HG02571 (cell line): ENCODE measurements around the gene ARID1B.
A peak's percentile ranks its signal among the peaks of the same experiment; 100 is the strongest.

Source experiments
- ATAC-seq: cut with Tn5 transposase; IDR thresholded peaks from one replicate; pipeline ENCODE4 v1.9.1; 2021; ENCODE audit warnings: mild to moderate bottlenecking, moderate library complexity; ENCODE audit not compliant: unreplicated experiment

ARID1B gene

DNA sequence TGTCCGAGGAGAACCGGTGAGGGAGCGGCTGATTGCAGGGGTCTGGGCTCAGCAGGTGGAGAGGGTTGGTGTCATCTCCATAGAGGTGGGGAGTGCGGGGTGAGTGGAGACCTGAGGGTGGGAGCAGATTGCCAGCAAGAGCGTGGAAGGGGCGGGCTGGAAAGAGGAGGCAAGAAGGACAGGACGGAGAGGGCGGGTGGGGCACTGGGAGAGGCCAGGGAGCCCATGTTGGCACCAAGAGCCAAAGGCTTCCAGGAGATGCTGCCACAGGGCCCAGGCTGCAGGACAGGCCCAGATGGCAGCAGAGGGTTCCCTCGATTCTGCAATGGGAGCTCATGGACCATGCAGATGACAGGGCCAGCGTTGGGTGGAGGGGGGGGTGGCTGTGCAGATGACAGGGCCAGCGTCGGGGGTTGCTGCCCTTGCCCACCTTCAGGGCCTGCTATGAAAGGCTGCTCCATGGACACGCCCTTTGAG is 440.8 kb downstream of the ARID1B start:
- no peak for ATAC-seq

GRCh38 chr6:157218371-157219198 is 441.4 kb downstream of the ARID1B start:
- ATAC-seq = no peak

DNA sequence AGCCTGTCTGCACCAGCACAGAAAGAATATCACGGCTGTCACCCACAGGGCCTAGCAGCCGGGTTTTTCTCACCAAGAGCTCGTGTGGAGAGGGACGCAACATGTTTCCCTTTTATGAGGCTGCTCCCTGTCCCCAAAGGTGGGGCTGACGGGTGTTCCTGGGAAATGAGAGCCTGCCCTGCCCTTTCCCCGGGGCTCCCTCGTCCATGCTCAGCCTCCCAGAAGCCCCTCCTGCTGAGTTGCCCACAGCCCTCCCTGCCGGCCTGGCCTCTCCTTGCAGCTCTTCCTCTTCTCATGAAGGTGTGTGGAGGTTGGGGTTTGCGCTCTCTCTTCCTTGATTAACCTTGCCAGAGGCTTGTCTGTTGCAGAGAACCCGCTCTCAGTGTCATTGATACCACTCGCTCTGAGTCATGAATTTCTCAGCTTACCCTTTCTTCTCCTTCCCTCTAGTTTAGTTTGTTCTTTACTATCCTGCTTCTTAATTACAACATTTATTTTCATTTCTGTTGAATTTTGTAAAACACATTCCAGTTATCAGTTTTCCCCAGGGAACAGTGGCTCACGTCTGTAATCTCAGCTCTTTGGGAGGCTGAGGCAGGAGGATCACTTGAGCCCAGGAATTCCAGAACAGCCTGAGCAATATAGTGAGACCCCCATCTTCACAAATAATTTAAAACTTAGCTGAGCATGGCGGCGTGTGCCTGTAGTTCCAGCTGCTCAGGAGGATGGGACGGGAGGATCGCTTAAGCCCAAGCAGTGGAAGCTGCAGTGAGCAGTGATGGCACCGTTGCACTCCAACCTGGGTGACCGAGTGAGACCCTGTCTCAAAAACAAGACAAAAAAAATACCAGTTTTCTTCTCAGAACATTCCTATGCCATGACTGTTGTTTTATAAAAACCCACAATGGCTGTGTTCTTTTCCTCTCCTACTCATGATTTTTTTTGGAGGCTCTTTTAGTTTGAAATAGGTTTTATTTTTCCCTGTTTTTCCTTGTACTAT is 442.3 kb downstream of the ARID1B start:
- no peak for ATAC-seq

DNA sequence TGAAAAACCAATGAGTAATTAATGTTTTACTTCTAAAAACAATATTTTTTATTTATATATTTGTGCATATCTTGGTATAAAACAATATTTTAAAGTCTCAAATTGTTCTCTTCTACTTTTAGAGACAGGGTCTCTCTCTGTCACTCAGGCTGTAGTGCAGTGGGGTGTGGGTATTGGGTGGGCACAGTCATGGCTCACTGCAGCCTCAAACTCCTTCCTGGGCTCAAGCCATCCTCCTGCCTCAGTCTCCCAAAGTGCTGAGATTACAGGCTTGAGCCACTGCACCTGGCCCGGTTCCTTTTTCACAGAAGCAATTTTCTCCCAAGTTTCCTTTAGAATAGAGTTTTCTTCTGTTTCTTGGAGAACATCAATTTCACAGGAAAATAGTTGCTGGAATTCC is 443.3 kb downstream of the ARID1B start:
- no peak for ATAC-seq

- ATAC-seq = peak; percentile 46
Measured at GRCh38 chr6:157221049-157221816, 444.1 kb downstream of the ARID1B start.

DNA sequence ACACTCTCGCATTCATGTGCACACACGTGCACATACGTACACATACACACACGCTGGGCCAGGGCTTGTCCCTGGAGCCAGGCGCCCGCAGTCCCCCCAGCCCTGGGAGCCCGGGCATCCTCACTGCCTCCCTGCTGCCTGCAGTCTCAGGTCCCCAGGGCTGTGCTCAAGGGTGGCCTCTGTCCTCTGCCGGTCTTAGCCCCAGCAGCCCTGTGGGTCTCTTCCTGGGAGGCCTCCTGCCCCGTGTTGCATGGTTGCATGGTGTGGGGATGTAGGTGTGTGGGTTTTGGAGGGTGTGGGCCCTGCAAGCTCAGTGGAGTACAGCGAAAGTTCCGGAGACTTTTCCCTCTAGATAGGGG is 444.6 kb downstream of the ARID1B start:
- ATAC-seq = no peak

GRCh38 chr6:157222201-157222981 is 445.2 kb downstream of the ARID1B start:
- ATAC-seq = no peak

- ATAC-seq = no peak
Measured at GRCh38 chr6:157223021-157223430, 445.8 kb downstream of the ARID1B start.

GRCh38 chr6:157223511-157223910 is 446.3 kb downstream of the ARID1B start:
- ATAC-seq = no peak

GRCh38 chr6:157224178-157224950 is 447.2 kb downstream of the ARID1B start:
- ATAC-seq = no peak

GRCh38 chr6:157224951-157225574 is 447.9 kb downstream of the ARID1B start:
- no peak for ATAC-seq

- ATAC-seq = no peak
Measured at GRCh38 chr6:157225575-157225995, 448.4 kb downstream of the ARID1B start.

GRCh38 chr6:157226026-157226625 is 448.9 kb downstream of the ARID1B start:
- no peak for ATAC-seq

GRCh38 chr6:157226761-157227160 is 449.6 kb downstream of the ARID1B start:
- no peak for ATAC-seq

DNA sequence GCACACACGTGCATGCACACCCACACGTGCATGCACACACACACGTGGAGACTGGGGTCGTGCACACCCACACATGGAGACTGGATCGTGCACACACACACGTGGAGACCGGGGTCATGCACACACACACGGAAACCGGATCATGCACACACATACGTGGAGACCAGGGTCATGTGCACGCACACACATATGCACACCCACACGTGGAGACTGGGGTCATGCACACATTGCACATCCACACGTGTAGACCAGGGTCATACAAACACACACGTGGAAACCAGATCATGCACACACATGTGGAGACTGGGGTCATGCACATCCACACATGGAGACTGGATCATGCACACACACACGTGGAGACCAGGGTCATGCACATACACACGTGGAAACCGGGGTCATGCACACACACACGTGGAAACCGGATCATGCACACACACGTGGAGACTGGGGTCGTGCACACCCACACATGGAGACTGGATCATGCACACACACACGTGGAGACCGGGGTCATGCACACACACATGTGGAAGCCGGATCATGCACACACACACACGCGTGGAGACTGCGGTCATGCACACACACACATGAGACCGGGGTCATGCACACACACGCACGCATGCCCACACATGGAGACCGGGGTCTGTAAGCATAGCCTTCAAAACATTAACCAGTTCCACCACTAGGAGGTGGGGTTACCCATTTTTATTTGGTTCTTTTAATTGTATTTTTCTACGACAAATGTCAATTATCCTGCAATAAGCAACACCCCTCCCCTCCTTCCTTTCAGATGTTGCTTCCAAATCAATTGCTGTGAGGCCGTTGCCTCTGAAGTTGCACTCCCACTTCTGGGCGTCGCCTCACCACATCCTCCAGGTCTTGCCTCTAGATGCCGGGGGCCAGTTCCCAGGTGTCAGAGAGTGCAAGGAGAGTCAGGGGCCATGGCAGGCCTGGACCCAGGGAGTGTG is 450.3 kb downstream of the ARID1B start:
- ATAC-seq = no peak

GRCh38 chr6:157228426-157229131 is 451.4 kb downstream of the ARID1B start:
- no peak for ATAC-seq
